ENCODE data around the gene CAPG.
"Not testable (repeated sequence)": the region's sequence is repeated elsewhere in the genome, so short reads cannot be mapped to it uniquely, and the experiment has no call there.

The CAPG gene

GRCh38 chr2:85419009-85419675, 9.0 kb upstream of the CAPG start:
- no peak for DNase-seq

DNA sequence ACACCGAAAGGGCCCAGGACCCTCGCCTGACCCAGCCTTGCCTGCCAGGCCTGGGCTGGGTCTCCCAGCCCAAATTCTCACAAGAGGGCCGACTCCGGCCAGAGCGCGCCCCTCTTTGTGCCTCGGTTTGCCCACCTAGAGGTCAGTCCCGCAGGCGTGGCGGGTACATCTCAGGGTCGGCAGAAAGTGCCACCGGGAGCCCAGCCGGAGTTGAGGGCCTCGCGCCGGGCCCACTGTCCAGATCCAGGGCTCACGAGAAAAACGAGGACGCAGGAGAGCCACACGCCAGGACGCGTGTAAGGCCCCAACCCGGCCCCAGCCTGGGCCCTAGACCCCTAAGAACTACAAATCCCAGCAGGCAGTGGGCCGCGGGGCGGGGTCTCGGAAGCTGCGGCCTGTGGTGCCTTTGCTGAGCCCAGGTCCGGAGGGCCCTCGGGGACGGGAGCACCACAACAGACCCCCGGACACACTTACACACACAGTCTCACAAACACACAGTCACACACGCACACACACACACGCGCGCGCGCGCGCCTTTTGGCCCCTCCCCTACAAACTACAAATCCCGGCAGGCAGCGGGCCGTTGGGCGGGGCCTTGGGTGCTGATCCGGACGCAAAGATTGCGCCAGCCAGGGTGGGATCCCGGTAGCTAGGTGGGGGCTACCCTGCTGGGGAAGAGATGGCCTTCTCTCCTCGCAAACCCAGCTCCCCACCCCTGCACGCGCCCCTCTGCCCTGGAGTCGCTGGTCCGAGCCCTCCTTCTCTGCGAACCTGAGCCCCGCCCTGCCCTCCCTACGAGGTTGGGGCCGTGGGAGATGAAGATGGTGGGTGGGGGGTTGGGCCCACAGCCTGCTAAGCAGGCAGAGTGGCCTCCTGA, 8.2 kb upstream of the CAPG start, which contains the start of gene SH2D6:
Gene SH2D6 (plus strand): TSS at position 583 of the 877 bp plus-strand sequence. CDS start 10,752 bp downstream, outside the sequence.
- DNase-seq, result peak; percentile 94

DNA sequence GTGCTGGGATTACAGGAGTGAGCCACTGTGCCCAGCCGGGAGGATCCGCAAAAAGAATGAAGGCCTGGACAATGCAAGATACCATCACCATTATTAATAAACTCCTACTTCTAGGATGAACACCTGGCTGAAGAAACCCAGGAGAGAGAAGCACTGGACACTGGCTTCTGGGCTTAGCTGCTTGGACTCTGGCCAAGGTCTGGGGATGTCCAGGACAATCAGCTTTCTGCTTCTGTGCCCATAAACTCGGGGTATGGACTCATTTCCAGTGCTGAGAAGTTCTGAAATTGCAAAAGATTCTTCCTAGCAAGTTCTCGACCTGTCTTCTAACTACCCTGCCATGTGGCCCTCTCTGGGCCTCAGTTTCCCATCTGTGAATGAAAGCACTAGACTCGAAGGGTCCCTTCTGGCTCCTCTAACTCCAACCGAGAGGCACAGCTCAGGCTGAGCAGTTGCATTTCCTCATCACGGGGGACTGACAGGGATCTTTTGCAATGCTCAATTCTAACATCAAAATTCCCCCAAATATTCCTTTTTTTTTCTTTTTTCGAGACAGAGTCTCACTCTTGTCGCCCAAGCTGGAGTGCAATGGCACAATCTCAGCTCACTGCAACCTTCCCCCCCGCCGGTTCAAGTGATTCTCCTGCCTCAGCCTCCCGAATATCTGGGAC, 5.9 kb upstream of the CAPG start:
- DNase-seq, result no peak

DNA sequence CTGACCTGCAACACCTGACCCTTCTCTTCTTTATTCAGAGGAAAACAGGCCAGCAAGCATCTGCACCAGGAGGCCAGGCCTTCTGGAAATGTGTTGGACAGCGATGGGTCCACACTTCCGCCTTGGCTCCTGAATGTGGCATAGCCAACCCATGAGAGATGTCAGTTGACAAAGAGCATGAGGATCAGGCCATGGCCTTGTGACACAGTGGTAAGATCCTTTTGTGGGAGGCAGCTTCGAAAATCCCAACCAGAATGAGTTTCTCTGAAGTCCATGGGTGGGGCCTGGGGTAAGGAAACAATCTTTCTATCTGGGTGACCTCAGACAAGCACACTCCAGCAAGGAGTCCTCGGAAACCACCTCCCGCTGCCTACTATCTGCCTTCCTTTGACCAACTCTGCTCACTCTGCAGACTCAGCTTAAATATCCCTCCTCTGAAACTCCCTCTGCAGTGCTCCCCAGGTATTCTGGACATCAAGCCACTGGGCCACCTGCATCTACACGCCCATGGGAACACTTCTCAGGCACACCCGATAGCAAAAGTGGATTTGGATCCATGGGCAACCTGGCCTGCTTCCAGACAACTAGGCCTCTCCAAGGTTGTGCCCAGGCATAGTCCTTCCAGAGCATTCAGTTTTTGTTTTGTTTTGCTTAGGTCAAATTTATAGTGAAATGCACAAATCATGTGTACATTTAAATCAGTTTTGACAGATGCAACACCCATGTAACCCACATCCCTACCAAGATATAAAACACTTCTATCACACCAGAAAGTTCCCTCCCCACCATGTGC, 4.8 kb upstream of the CAPG start:
- no peak for DNase-seq

DNA sequence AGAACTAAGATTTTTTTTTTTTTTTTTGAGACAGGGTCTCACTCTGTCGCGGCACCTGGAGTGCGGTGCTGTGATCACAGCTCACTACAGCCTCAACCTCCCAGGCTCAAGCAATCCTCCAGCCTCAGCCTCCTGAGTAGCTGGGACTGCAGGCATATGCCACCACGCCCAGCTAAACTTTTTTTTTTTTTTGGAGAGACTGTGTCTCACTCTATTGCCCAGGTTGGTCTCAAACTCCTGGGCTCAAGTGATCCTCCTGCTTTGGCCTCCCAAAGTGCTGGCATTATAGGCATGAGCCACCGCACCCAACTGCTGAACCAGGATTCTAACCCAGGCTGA, 4.2 kb upstream of the CAPG start:
- DNase-seq, result not testable (repeated sequence)

DNA sequence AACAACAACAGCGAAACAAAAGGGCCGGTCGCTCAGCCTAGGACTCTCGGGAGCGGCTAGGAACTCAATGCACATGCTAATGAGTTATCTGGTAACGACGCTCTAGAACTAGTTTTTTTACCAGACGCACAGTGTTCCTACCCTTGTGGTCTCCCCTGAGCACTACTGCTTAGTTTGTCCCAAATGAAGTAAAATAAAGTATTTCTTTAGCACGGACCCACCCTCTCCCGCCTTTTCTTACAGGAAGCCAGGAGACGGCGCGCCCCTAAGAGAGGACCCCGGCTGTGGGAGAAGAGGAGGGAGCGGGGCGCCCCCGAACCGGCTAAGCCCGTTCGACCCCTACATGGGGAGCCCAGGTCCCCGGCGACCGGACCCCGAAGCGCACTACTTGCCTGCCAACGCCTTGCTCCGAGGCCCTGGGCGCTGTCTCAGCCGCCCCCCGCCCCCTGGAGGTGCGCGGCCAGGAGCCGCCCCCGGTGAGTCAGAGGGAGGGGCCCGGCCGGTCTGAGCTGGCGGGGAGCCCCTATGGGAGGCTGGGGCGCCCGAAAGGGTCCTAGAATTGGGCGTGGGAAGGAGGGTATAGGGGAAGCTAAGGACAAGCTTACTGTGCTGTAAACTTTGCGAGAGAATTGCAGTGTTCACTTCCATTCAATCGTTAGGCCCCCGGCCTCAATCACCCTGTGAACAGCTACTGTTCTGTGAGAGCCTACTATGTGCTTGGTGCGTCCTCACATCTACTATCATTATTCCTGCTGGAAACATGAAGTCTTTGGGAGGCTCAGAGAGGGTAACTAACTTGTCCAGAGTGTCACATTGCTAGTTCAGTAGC, 3.6 kb upstream of the CAPG start:
- DNase-seq, result no peak

DNA sequence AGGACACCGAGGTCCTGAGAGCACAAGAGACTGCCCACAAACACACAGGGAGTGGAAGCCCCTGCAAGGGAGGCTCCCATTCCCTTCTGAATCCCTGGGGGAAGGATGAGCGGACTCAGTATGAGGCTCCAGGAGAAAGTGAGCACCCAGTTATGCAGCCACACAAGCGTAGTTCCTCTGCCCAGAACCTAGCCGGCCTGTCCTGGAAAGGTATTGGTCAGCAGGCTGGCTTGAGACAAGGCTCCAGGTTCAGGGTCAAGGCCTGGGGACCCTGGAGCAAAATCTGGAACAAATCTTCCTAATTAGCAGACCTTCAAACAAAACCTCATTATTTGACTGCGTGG, 1.2 kb upstream of the CAPG start:
- no peak for DNase-seq

DNA sequence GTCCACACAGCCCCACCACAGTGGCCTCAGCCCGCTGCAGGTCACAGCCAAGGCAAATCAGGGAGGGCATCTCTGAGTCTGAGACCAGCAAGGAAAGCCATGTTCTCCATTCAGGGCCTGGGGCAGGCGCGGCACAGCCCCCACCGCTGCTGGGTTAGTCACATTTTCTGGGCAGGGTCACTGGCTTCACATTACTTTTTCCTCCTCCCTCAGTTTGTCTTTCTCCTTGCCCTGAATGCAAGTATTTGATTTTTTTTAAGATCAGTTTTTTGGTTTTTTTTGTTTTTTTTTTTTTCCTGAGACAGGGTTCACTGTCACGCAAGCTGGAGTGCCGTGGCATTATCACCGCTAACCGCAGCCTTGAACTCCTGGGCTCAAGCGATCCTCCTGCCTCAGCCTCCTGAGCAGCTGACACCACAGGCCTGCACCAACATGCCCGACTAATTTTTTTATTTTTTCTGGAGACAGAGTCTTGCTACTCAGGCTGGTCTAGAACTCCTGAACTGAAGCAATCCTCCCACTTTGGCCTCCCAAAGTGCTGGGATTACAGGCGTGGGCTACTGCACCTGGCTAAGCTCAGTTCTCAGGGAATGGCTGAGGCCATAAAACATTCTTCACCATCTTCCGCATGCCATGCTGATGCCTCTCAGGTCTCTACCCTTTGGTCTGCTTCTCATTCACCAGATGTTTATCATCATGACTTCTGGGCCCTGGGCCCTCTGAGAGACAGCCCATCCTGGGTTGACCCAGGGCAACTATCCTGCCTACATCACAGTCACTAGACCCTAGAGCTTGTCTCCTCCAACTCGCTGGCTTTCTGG, 628 bp upstream of the CAPG start:
- DNase-seq, result no peak

DNA sequence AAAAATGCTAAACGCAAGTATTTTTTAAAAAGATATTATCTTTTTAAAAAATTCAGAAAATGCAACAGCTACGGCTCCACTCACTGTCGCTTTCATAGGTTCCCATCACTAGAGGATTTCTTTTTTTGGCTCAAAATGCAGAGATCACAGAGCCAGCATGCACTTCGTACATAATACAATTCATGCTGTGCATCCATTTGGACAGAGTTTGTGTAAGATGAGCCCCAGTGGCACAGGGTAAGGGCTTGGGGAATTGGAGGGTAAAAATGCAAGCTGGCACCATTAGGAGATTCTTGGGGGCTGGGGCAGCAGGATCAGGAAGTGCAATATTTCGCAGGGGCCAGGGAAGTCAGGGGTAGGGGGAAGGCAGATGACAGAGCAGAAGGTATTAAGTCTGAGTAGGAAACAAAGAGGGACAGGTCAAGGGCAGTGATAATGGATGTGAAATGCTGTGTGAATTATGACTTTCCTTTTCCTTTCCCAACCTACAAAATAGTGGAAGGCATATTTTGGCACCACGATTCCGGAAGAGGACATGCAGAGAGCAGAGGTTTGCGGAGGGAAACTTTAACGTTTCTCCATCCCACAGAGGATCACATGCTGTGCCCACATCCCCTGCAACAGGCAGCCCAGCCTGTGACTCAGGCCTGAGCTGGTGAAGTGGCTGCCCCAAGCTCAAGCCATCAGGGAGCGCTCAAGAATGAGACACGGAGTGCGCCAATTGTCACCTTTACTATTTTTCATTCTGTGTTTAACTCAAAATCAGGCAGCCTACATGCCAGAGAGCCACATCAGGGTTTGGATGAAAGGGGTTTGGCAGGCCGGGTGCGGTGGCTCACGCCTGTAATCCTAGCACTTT, 4.7 kb downstream of the CAPG start:
- DNase-seq, result peak; percentile 87

DNA sequence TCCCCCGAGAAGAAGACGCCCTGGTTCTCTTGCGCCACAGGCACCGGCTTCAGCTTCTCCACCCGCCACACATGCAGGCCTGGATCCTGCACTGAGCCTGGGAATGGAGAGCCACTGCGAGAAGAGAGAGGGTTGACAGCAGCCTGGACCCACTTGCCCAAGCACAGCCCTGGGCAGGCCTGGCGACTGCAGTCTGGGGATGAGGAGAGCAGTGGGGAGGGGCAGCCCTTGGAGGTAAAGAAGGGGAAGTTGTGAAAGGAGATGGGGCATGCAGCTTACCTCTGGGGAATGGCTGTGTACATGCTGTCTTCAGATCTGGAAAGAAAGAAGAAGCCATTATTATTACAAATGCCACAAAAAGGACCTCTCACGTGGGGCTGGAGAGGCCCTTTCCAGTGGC, 8.3 kb downstream of the CAPG start:
- DNase-seq, result no peak

- no peak for DNase-seq
These were observed 8.7 kb downstream of the CAPG start for GRCh38 chr2:85401464-85401805.

- no peak for DNase-seq
These were observed 9.4 kb downstream of the CAPG start for GRCh38 chr2:85400541-85401463.

DNA sequence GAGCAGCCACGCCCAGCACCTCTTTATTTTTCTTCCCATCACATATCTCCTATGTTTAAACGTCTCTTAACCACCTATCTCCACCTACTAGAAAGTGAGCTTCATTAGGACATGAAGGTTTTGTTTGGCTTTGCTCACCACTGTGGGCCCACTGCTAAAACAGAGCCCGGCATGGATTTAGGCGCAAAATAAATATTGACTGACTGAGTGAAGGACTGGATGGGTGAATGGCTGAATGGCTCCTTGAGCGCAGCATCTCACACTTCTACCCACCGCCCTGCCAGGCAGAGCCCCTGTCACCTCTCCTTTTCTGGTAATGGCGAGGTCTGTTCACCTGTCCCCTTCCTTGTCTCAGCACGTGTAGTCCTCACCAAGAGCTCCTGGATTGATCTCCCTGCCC, 10.1 kb downstream of the CAPG start:
- no peak for DNase-seq

DNA sequence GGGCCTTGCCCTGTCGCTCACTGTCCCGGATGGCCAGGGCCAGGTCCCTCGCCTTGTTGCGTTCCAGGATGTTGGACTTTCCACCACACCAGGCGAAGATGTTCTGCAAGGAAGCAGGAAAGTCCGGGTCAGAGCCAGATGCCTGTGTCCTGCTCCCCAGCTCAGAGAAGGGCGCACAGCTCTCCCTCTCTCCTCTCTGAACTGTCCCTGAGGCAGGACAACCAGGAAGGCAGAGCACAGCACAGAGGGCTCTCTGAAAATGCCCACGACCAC, 11.0 kb downstream of the CAPG start:
- no peak for DNase-seq

GRCh38 chr2:85398426-85399182, 11.6 kb downstream of the CAPG start:
- no peak for DNase-seq

DNA sequence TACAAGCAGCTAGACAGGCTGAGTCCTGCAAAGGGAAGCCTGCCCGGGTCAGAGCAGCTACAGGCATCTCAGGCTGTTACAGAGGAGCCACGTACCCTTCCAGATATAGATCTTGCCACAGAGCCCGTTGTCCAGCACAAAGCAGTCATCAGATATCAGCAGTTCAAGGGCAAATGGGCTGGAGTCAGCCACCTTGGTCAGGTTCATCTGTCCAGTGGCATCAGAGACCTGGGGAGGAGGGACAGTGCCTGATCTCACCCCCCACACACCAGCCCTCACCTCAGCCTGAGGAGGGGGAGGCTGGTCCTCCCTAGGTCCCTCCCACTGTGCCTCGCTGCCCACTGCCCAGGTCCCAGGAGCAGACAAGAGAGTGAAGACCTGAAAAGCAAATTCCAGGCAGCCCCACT, 12.2 kb downstream of the CAPG start:
- no peak for DNase-seq

DNA sequence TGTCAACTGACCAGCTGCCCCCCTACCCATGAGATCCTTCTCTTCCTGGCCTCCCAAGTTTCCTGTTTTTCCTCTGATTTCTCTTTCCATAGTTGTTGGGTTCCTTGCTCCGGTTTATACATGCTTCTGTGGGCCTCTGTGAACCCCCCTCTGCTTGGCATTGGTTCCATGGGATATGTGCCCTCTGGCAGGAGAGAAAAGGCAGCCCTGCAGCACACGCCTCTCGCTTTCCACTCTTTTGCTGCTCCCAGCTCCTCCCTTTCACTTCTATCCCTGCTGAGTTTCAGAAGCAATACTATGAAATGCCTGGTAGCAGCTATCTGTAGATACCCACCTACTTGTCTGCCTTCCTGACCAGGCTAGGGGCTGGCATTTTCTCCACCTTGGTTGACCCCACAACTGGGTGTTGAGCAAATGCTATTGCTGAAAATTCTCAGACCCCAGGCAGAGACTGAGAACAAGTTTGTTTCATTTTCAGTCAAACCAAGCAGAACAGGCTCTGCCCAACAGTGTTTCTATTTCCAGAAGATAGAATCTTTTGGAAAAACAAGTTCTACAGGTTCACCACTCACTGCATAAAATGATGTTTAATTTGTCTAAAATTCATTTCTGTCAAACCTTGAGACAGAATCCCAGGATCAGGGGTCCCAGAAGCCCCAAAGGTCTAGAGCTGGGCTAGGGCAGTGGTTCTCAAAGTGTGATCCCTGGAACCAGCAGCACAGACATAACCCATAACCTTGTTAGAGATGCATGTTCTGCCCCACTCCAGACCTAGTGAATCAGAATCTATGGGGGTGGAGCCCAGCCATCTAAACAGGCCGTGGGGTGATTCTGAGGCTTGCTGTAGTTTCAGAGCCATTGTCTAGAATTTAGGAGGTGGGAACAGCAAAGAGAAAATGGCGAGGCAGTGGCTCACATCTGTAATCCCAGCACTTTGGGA, 13.4 kb downstream of the CAPG start:
- DNase-seq, result no peak

Measured in NCI-H2171 (cell line).